Measurements from ENCODE around the gene HOXC11. TPM values are rescaled to one million over a fixed set of nuclear protein-coding genes. Genes with fewer than 3 reads are reported as not detected.

Gene HOXC11
- total RNA-seq, 4 donors from 2014 or later, result not detected

- H3K27ac ChIP-seq, result no peak overlapping the region
- H3K4me3 ChIP-seq, result no peak overlapping the region
- WGBS, 2 donors (ENCODE audit: low coverage in 1 of 2), result 4 to 13% methylated on average over 4 to 5 of the region's 47 CpGs
- H3K36me3 ChIP-seq, result no peaks in the 10 kb centered on the region
- no peak for ATAC-seq
- no peak for TF ChIP-seq POLR2A (IDR thresholded peaks at IDR 0.05)
- TF ChIP-seq CTCF (IDR thresholded peaks at IDR 0.05), result no peak
- TF ChIP-seq POLR2AphosphoS5 (IDR thresholded peaks at IDR 0.05), result no peak
- no peak for TF ChIP-seq EP300 (IDR thresholded peaks at IDR 0.05)
- peaks cover 100% of the 10 kb centered on the region for H3K27me3 ChIP-seq
- peaks cover 0 to 34% (median 10%) of the 10 kb centered on the region in 3 donors for H3K4me1 ChIP-seq
- peaks cover 0 to 6% (median 0%) of the 10 kb centered on the region in 3 donors for H3K9me3 ChIP-seq
These were observed 21.2 kb upstream of the HOXC11 start for GRCh38 chr12:53951577-53952334.

GRCh38 chr12:53952335-53952694 lies 20.6 kb upstream of the HOXC11 start:
- WGBS, 2 donors (ENCODE audit: low coverage in 1 of 2), result 23 to 28% methylated on average over 4 of the region's 13 CpGs
- peaks cover 0 to 6% (median 0%) of the 10 kb centered on the region in 3 donors for H3K9me3 ChIP-seq
- TF ChIP-seq EP300 (IDR thresholded peaks at IDR 0.05) (no peak), POLR2A (IDR thresholded peaks at IDR 0.05) (no peak), CTCF (IDR thresholded peaks at IDR 0.05) (no peak), POLR2AphosphoS5 (IDR thresholded peaks at IDR 0.05) (no peak)
- peaks cover 0 to 34% (median 10%) of the 10 kb centered on the region in 3 donors for H3K4me1 ChIP-seq
- no peaks in the 10 kb centered on the region for H3K36me3 ChIP-seq
- no peak overlapping the region for H3K27ac ChIP-seq
- no peak overlapping the region for H3K4me3 ChIP-seq
- peaks cover 100% of the 10 kb centered on the region for H3K27me3 ChIP-seq
- no peak for ATAC-seq

GRCh38 chr12:53952871-53953734 lies 19.8 kb upstream of the HOXC11 start:
- no peak overlapping the region for H3K27ac ChIP-seq
- no peak overlapping the region for H3K4me3 ChIP-seq
- no peak for ATAC-seq
- TF ChIP-seq CTCF (IDR thresholded peaks at IDR 0.05) (no peak), POLR2A (IDR thresholded peaks at IDR 0.05) (no peak), POLR2AphosphoS5 (IDR thresholded peaks at IDR 0.05) (no peak), EP300 (IDR thresholded peaks at IDR 0.05) (no peak)
- peaks cover 0 to 6% (median 0%) of the 10 kb centered on the region in 3 donors for H3K9me3 ChIP-seq
- peaks cover 100% of the 10 kb centered on the region for H3K27me3 ChIP-seq
- 10 to 11% methylated on average over 15 to 26 of the region's 38 CpGs for WGBS, 2 donors (ENCODE audit: low coverage in 1 of 2)
- H3K4me1 ChIP-seq, result peaks cover 0 to 34% (median 10%) of the 10 kb centered on the region in 3 donors
- no peaks in the 10 kb centered on the region for H3K36me3 ChIP-seq

- peaks cover 0 to 34% (median 10%) of the 10 kb centered on the region in 3 donors for H3K4me1 ChIP-seq
- TF ChIP-seq POLR2AphosphoS5 (IDR thresholded peaks at IDR 0.05), result no peak
- no peak for TF ChIP-seq CTCF (IDR thresholded peaks at IDR 0.05)
- no peak for TF ChIP-seq EP300 (IDR thresholded peaks at IDR 0.05)
- no peak for TF ChIP-seq POLR2A (IDR thresholded peaks at IDR 0.05)
- H3K36me3 ChIP-seq, result no peaks in the 10 kb centered on the region
- H3K9me3 ChIP-seq, result peaks cover 0 to 6% (median 0%) of the 10 kb centered on the region in 3 donors
- H3K27ac ChIP-seq, result no peak overlapping the region
- no peak for ATAC-seq
- no peak overlapping the region for H3K4me3 ChIP-seq
- 4 to 6% methylated on average over 7 to 8 of the region's 19 CpGs for WGBS, 2 donors (ENCODE audit: low coverage in 1 of 2)
- peaks cover 100% of the 10 kb centered on the region for H3K27me3 ChIP-seq
These were observed 18.9 kb upstream of the HOXC11 start for GRCh38 chr12:53953831-53954693.

Measured in gastroesophageal sphincter (tissue), 4 donors.